Stimulated activated memory B cell treated with anti-CD40 and anti-IgM and Interleukin-4, amounts not matched to agents 10 μg/mL and 1 μg/mL and 100 μg/mL, for 72 hours (primary cell): ENCODE data around the gene VSTM4.

Source experiments
- ATAC-seq: fragments of 150-1000 bp; cut with Tn5 transposase; 2 replicates; pipeline ENCODE4 v1.10.0; 2021
- H3K27ac Mint-ChIP-seq: one replicate; pipeline ENCODE4 v1.8.0; 2022; ENCODE audit warnings: mild to moderate bottlenecking, mixed read lengths
- H3K27me3 Mint-ChIP-seq: one replicate; pipeline ENCODE4 v1.8.0; 2022; ENCODE audit warnings: mixed read lengths
- H3K36me3 Mint-ChIP-seq: one replicate; pipeline ENCODE4 v1.8.0; 2022; ENCODE audit warnings: mixed read lengths
- H3K4me1 Mint-ChIP-seq: one replicate; pipeline ENCODE4 v1.8.0; 2022; ENCODE audit warnings: mixed read lengths
- H3K4me3 Mint-ChIP-seq: one replicate; pipeline ENCODE4 v1.8.0; 2022; ENCODE audit warnings: mild to moderate bottlenecking, moderate library complexity, mixed read lengths
- H3K9me3 Mint-ChIP-seq: one replicate; pipeline ENCODE4 v1.8.0; 2022; ENCODE audit warnings: mixed read lengths

Gene VSTM4

GRCh38 chr10:49040601-49041000 lies 74.7 kb downstream of the VSTM4 start:
- no peak overlapping the region for H3K4me3 Mint-ChIP-seq
- no peaks in the 10 kb centered on the region for H3K4me1 Mint-ChIP-seq
- H3K36me3 Mint-ChIP-seq: no peaks in the 10 kb centered on the region
- ATAC-seq: no peak
- peaks cover 28% of the 10 kb centered on the region for H3K27me3 Mint-ChIP-seq
- peaks cover under 1% of the 10 kb centered on the region for H3K9me3 Mint-ChIP-seq
- H3K27ac Mint-ChIP-seq: no peak overlapping the region

GRCh38 chr10:49039409-49039808 lies 75.9 kb downstream of the VSTM4 start:
- Mint-ChIP-seq H3K27me3 (peaks cover 25% of the 10 kb centered on the region), H3K4me1 (no peaks in the 10 kb centered on the region), H3K27ac (no peak overlapping the region), H3K36me3 (no peaks in the 10 kb centered on the region), H3K4me3 (no peak overlapping the region), H3K9me3 (no peaks in the 10 kb centered on the region)
- no peak for ATAC-seq

- Mint-ChIP-seq H3K36me3 (no peaks in the 10 kb centered on the region), H3K27ac (no peak overlapping the region), H3K4me1 (no peaks in the 10 kb centered on the region), H3K4me3 (no peak overlapping the region), H3K9me3 (no peaks in the 10 kb centered on the region), H3K27me3 (peaks cover 18% of the 10 kb centered on the region)
- ATAC-seq: no peak
Observed at GRCh38 chr10:49038711-49039110, 76.6 kb downstream of the VSTM4 start.

GRCh38 chr10:49037187-49037586 lies 78.1 kb downstream of the VSTM4 start:
- peaks cover 18% of the 10 kb centered on the region for H3K27me3 Mint-ChIP-seq

GRCh38 chr10:49036638-49037037 lies 78.7 kb downstream of the VSTM4 start:
- Mint-ChIP-seq H3K9me3 (no peaks in the 10 kb centered on the region), H3K4me1 (no peaks in the 10 kb centered on the region), H3K4me3 (no peak overlapping the region), H3K27me3 (peaks cover 12% of the 10 kb centered on the region), H3K36me3 (no peaks in the 10 kb centered on the region), H3K27ac (no peak overlapping the region)
- no peak for ATAC-seq

More at GRCh38 chr10:49037187-49037586, 78.1 kb downstream of the VSTM4 start:
- no peak overlapping the region for H3K27ac Mint-ChIP-seq
- no peaks in the 10 kb centered on the region for H3K4me1 Mint-ChIP-seq
- ATAC-seq: no peak
- no peaks in the 10 kb centered on the region for H3K9me3 Mint-ChIP-seq
- H3K4me3 Mint-ChIP-seq: no peak overlapping the region
- H3K36me3 Mint-ChIP-seq: no peaks in the 10 kb centered on the region

GRCh38 chr10:49035920-49036319 lies 79.4 kb downstream of the VSTM4 start:
- ATAC-seq: no peak
- H3K9me3 Mint-ChIP-seq: no peaks in the 10 kb centered on the region
- H3K27me3 Mint-ChIP-seq: peaks cover 9% of the 10 kb centered on the region
- H3K4me1 Mint-ChIP-seq: no peaks in the 10 kb centered on the region
- no peak overlapping the region for H3K4me3 Mint-ChIP-seq
- H3K27ac Mint-ChIP-seq: no peak overlapping the region
- no peaks in the 10 kb centered on the region for H3K36me3 Mint-ChIP-seq

GRCh38 chr10:49034925-49035324 lies 80.4 kb downstream of the VSTM4 start:
- Mint-ChIP-seq H3K27me3 (peaks cover 9% of the 10 kb centered on the region), H3K4me1 (no peaks in the 10 kb centered on the region), H3K36me3 (no peaks in the 10 kb centered on the region), H3K27ac (no peak overlapping the region), H3K4me3 (no peak overlapping the region), H3K9me3 (no peaks in the 10 kb centered on the region)
- no peak for ATAC-seq

- Mint-ChIP-seq H3K4me1 (no peaks in the 10 kb centered on the region), H3K27ac (no peak overlapping the region), H3K9me3 (no peaks in the 10 kb centered on the region), H3K36me3 (no peaks in the 10 kb centered on the region), H3K4me3 (no peak overlapping the region), H3K27me3 (peaks cover 5% of the 10 kb centered on the region)
- no peak for ATAC-seq
Observed at GRCh38 chr10:49033939-49034338, 81.4 kb downstream of the VSTM4 start.

GRCh38 chr10:49029666-49030065 lies 85.7 kb downstream of the VSTM4 start:
- no peak overlapping the region for H3K27ac Mint-ChIP-seq
- no peak overlapping the region for H3K4me3 Mint-ChIP-seq
- no peaks in the 10 kb centered on the region for H3K36me3 Mint-ChIP-seq
- peak; percentile 7 for ATAC-seq
- no peaks in the 10 kb centered on the region for H3K4me1 Mint-ChIP-seq
- H3K9me3 Mint-ChIP-seq: no peaks in the 10 kb centered on the region
- no peaks in the 10 kb centered on the region for H3K27me3 Mint-ChIP-seq

GRCh38 chr10:49028639-49029038 lies 86.7 kb downstream of the VSTM4 start:
- ATAC-seq: no peak
- no peaks in the 10 kb centered on the region for H3K9me3 Mint-ChIP-seq
- no peak overlapping the region for H3K4me3 Mint-ChIP-seq
- H3K27ac Mint-ChIP-seq: no peak overlapping the region
- no peaks in the 10 kb centered on the region for H3K27me3 Mint-ChIP-seq
- no peaks in the 10 kb centered on the region for H3K4me1 Mint-ChIP-seq
- H3K36me3 Mint-ChIP-seq: no peaks in the 10 kb centered on the region

GRCh38 chr10:49025347-49025983 lies 89.9 kb downstream of the VSTM4 start:
- Mint-ChIP-seq H3K9me3 (peaks cover 2% of the 10 kb centered on the region), H3K36me3 (peaks cover 2% of the 10 kb centered on the region), H3K4me1 (no peaks in the 10 kb centered on the region), H3K27ac (no peak overlapping the region), H3K27me3 (peaks cover 4% of the 10 kb centered on the region), H3K4me3 (no peak overlapping the region)
- ATAC-seq: no peak

- no peaks in the 10 kb centered on the region for H3K4me1 Mint-ChIP-seq
- H3K36me3 Mint-ChIP-seq: peaks cover 7% of the 10 kb centered on the region
- no peak for ATAC-seq
- H3K27ac Mint-ChIP-seq: no peak overlapping the region
- peaks cover 13% of the 10 kb centered on the region for H3K27me3 Mint-ChIP-seq
- peaks cover 9% of the 10 kb centered on the region for H3K9me3 Mint-ChIP-seq
- no peak overlapping the region for H3K4me3 Mint-ChIP-seq
Observed at GRCh38 chr10:49024484-49024883, 90.8 kb downstream of the VSTM4 start.

- ATAC-seq: no peak
- Mint-ChIP-seq H3K36me3 (peaks cover 7% of the 10 kb centered on the region), H3K4me1 (no peaks in the 10 kb centered on the region), H3K27ac (no peak overlapping the region), H3K4me3 (no peak overlapping the region), H3K27me3 (peaks cover 21% of the 10 kb centered on the region), H3K9me3 (peaks cover 9% of the 10 kb centered on the region)
Observed at GRCh38 chr10:49023752-49024151, 91.6 kb downstream of the VSTM4 start.

GRCh38 chr10:49023071-49023470 lies 92.3 kb downstream of the VSTM4 start:
- Mint-ChIP-seq H3K36me3 (peaks cover 7% of the 10 kb centered on the region), H3K9me3 (peaks cover 9% of the 10 kb centered on the region), H3K4me1 (no peaks in the 10 kb centered on the region), H3K4me3 (no peak overlapping the region), H3K27me3 (peaks cover 23% of the 10 kb centered on the region), H3K27ac (no peak overlapping the region)
- ATAC-seq: no peak

- peaks cover 7% of the 10 kb centered on the region for H3K36me3 Mint-ChIP-seq
- H3K27ac Mint-ChIP-seq: no peak overlapping the region
- H3K4me1 Mint-ChIP-seq: no peaks in the 10 kb centered on the region
- no peak for ATAC-seq
- H3K27me3 Mint-ChIP-seq: peaks cover 30% of the 10 kb centered on the region
- H3K9me3 Mint-ChIP-seq: peaks cover 9% of the 10 kb centered on the region
- H3K4me3 Mint-ChIP-seq: no peak overlapping the region
Observed at GRCh38 chr10:49021685-49022084, 93.6 kb downstream of the VSTM4 start.

- no peak overlapping the region for H3K27ac Mint-ChIP-seq
- H3K27me3 Mint-ChIP-seq: peaks cover 74% of the 10 kb centered on the region
- ATAC-seq: no peak
- H3K4me1 Mint-ChIP-seq: no peaks in the 10 kb centered on the region
- no peak overlapping the region for H3K4me3 Mint-ChIP-seq
- H3K36me3 Mint-ChIP-seq: peaks cover 7% of the 10 kb centered on the region
- H3K9me3 Mint-ChIP-seq: peaks cover 9% of the 10 kb centered on the region
Observed at GRCh38 chr10:49015700-49016099, 99.6 kb downstream of the VSTM4 start.

- ATAC-seq: no peak
- Mint-ChIP-seq H3K4me3 (no peak overlapping the region), H3K27me3 (peaks cover 52% of the 10 kb centered on the region), H3K9me3 (no peaks in the 10 kb centered on the region), H3K4me1 (no peaks in the 10 kb centered on the region), H3K27ac (no peak overlapping the region), H3K36me3 (no peaks in the 10 kb centered on the region)
Observed at GRCh38 chr10:49012603-49013002, 102.7 kb downstream of the VSTM4 start.
